ENCODE results near the gene ZNRF2. TPM values are rescaled to one million over a fixed set of nuclear protein-coding genes. Genes with fewer than 3 reads are reported as not detected.
A peak's percentile ranks its signal among the peaks of the same experiment; 100 is the strongest.

ZNRF2 gene
- total and polyA plus RNA-seq, 9 donors, result 3.0 to 24.8 (median 11.5) TPM

GRCh38 chr7:30322271-30323005 is 38.0 kb downstream of the ZNRF2 start:
- Histone ChIP-seq H3K4me1 (ENCODE audit: insufficient read depth) (peaks cover 1% of the 10 kb centered on the region), H3K27ac (peak overlapping the region in 1 of 2 donors; percentile 39)
- 31 to 40% (median 39%) methylated on average over 4 of the region's 4 CpGs for WGBS, 3 donors

GRCh38 chr7:30323006-30323355 is 38.6 kb downstream of the ZNRF2 start:
- Histone ChIP-seq H3K27ac (peak overlapping the region in 1 of 2 donors; percentile 39), H3K4me1 (ENCODE audit: insufficient read depth) (peaks cover 1% of the 10 kb centered on the region), H3K9me3 (no peaks in the 10 kb centered on the region), H3K27me3 (no peaks in the 10 kb centered on the region), H3K36me3 (no peaks in the 10 kb centered on the region), H3K4me3 (no peak overlapping the region)
- intact Hi-C loops (cut with DNase I), result no loop called here
- no peak for DNase-seq
- WGBS, 3 donors, result 67 to 76% (median 68%) methylated on average over 2 of the region's 2 CpGs
- no peak for TF ChIP-seq CTCF (IDR thresholded peaks at IDR 0.05)

More at GRCh38 chr7:30322271-30323005, 38.0 kb downstream of the ZNRF2 start:
- Histone ChIP-seq H3K36me3 (no peaks in the 10 kb centered on the region), H3K27me3 (no peaks in the 10 kb centered on the region), H3K4me3 (no peak overlapping the region), H3K9me3 (no peaks in the 10 kb centered on the region)
- DNase-seq, result peak in 1 of 5 donors; percentile 22
- intact Hi-C loops (cut with DNase I), result no loop called here
- TF ChIP-seq EP300 (IDR thresholded peaks at IDR 0.05) (no peak), CTCF (IDR thresholded peaks at IDR 0.05) (no peak), POLR2A (IDR thresholded peaks at IDR 0.05) (no peak)

- Histone ChIP-seq H3K27me3 (no peaks in the 10 kb centered on the region), H3K4me3 (no peak overlapping the region), H3K4me1 (ENCODE audit: insufficient read depth) (no peaks in the 10 kb centered on the region), H3K27ac (no peak overlapping the region), H3K36me3 (no peaks in the 10 kb centered on the region), H3K9me3 (no peaks in the 10 kb centered on the region)
- no peak for DNase-seq
- intact Hi-C loops (cut with DNase I), result no loop called here
- WGBS, 3 donors, result 4 to 7% (median 4%) methylated on average over 1 of the region's 1 CpG
- TF ChIP-seq CTCF (IDR thresholded peaks at IDR 0.05) (no peak), POLR2A (IDR thresholded peaks at IDR 0.05) (no peak), EP300 (IDR thresholded peaks at IDR 0.05) (no peak)
Observed at GRCh38 chr7:30327813-30328212, 43.4 kb downstream of the ZNRF2 start.

- Histone ChIP-seq H3K27me3 (no peaks in the 10 kb centered on the region), H3K27ac (no peak overlapping the region), H3K9me3 (no peaks in the 10 kb centered on the region), H3K36me3 (no peaks in the 10 kb centered on the region), H3K4me3 (no peak overlapping the region), H3K4me1 (ENCODE audit: insufficient read depth) (no peaks in the 10 kb centered on the region)
- DNase-seq, result no peak
- TF ChIP-seq EP300 (IDR thresholded peaks at IDR 0.05) (no peak), CTCF (IDR thresholded peaks at IDR 0.05) (no peak), POLR2A (IDR thresholded peaks at IDR 0.05) (no peak)
- intact Hi-C loops (cut with DNase I), result no loop called here
Observed at GRCh38 chr7:30328381-30328780, 44.0 kb downstream of the ZNRF2 start.

Data from ovary (tissue), 9 donors.